BLaER1 (cell line): ENCODE data around the gene YKT6.
"Not testable (repeated sequence)": the region's sequence is repeated elsewhere in the genome, so short reads cannot be mapped to it uniquely, and the experiment has no call there.

Experiments
- H3K27ac ChIP-seq: shearing (Covaris generic); formaldehyde crosslinking; 2 replicates; pipeline ENCODE4 v1.8.1; 2022
- H3K27me3 ChIP-seq: shearing (Covaris generic); formaldehyde crosslinking; 2 replicates; pipeline ENCODE4 v1.8.1; 2022
- H3K36me3 ChIP-seq: shearing (Covaris generic); formaldehyde crosslinking; 2 replicates; pipeline ENCODE4 v1.8.1; 2022
- H3K4me1 ChIP-seq: shearing (Covaris generic); formaldehyde crosslinking; 2 replicates; pipeline ENCODE4 v1.8.1; 2022
- H3K4me2 ChIP-seq: shearing (Covaris generic); formaldehyde crosslinking; 2 replicates; pipeline ENCODE4 v1.8.1; 2022
- H3K4me3 ChIP-seq: shearing (Covaris generic); formaldehyde crosslinking; 2 replicates; pipeline ENCODE4 v1.8.1; 2022
- H3K9ac ChIP-seq: shearing (Covaris generic); formaldehyde crosslinking; 2 replicates; pipeline ENCODE4 v1.8.1; 2022
- H3K9me3 ChIP-seq: shearing (Covaris generic); formaldehyde crosslinking; 2 replicates; pipeline ENCODE4 v1.8.1; 2022
- H4K20me1 ChIP-seq: shearing (Covaris generic); formaldehyde crosslinking; 2 replicates; pipeline ENCODE4 v1.8.1; 2022
- Cebpa-rat ChIP-seq: shearing (Covaris generic); IDR thresholded peaks from 2 replicates; pipeline ENCODE4 v1.8.1; 2022

Gene YKT6

DNA sequence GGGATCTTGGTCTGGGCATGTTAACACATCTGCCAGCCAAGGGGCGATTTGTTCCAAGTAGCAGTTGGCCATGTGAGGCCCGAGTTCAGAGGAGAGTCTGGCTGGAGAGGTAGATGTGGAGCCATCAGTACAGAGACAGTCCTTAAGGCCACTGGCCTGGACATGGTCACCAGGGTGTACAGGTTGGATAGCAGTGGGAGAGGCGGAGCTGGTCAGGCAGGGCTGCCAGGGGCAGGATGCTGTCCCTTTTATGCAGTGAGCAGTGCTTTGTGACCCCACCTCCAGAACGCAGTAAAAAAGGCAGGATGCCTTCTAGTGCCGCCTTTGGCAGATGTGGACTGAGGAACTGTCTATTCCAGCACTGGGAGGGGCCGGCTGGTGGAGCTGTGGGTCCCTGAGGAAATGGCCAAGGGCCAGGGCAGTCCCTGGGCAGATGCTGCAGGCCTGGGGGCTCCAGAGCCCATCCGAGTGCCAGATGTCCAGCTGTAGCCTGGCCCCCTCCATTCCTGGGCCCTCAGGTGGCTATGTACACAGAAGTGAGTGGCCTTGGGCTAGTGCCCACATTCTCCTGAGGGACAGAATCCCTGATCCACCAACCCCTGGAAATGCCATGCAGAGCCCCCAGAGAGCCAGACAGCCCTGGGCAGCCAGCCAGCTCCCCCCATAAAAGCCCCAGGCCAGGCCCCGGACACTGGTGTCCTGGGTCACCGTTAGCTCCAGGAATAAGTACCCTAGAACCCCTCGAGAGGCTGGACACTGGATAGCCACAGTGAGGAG is 42.5 kb upstream of the YKT6 start:
- no peak for TF ChIP-seq Cebpa-rat
- H3K4me3 ChIP-seq: no peak overlapping the region
- H3K4me1 ChIP-seq: no peaks in the 10 kb centered on the region
- no peak overlapping the region for H3K27ac ChIP-seq
- no peaks in the 10 kb centered on the region for H4K20me1 ChIP-seq
- H3K27me3 ChIP-seq: no peaks in the 10 kb centered on the region
- no peaks in the 10 kb centered on the region for H3K9me3 ChIP-seq
- no peaks in the 10 kb centered on the region for H3K36me3 ChIP-seq
- H3K4me2 ChIP-seq: no peak overlapping the region
- no peak overlapping the region for H3K9ac ChIP-seq

- Histone ChIP-seq H3K36me3 (no peaks in the 10 kb centered on the region), H3K4me1 (no peaks in the 10 kb centered on the region), H3K4me2 (no peak overlapping the region), H3K27me3 (no peaks in the 10 kb centered on the region), H4K20me1 (no peaks in the 10 kb centered on the region), H3K4me3 (no peak overlapping the region), H3K9me3 (no peaks in the 10 kb centered on the region), H3K27ac (no peak overlapping the region), H3K9ac (no peak overlapping the region)
- TF ChIP-seq Cebpa-rat: no peak
These were observed 41.7 kb upstream of the YKT6 start for GRCh38 chr7:44158873-44159631.

- Histone ChIP-seq H3K27me3 (no peaks in the 10 kb centered on the region), H3K36me3 (no peaks in the 10 kb centered on the region), H3K4me2 (no peak overlapping the region), H3K9ac (no peak overlapping the region), H3K9me3 (peaks cover 7% of the 10 kb centered on the region; the same call in 1 of the 2 replicates), H3K4me3 (no peak overlapping the region), H4K20me1 (no peaks in the 10 kb centered on the region), H3K4me1 (no peaks in the 10 kb centered on the region), H3K27ac (no peak overlapping the region)
- no peak for TF ChIP-seq Cebpa-rat
These were observed 40.8 kb upstream of the YKT6 start for GRCh38 chr7:44159824-44160630.

DNA sequence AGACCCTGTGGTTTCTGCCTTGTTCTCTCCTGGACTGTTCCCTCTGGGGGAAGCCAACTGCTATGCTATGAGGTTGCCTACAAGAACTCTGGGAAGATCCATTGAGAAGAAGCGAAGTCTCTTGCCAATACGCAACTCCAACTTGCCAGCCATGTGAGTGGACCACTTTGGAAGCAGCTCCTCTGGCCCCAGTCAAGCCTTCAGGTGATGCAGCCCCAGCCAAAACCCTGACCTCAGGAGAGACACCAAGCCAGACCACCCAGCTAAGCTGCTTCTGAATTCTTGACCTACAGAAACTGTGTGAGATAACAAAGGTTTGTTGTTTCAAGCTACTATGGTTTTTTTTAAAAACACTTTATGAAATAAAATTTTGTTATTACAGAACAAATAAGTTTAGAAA is 39.4 kb upstream of the YKT6 start:
- TF ChIP-seq Cebpa-rat: no peak
- Histone ChIP-seq H3K9ac (no peak overlapping the region), H3K27ac (no peak overlapping the region), H3K4me3 (no peak overlapping the region), H3K4me1 (no peaks in the 10 kb centered on the region), H3K27me3 (no peaks in the 10 kb centered on the region), H3K9me3 (peaks cover 12% of the 10 kb centered on the region; the same call in 1 of the 2 replicates), H3K4me2 (no peak overlapping the region), H3K36me3 (no peaks in the 10 kb centered on the region), H4K20me1 (no peaks in the 10 kb centered on the region)

DNA sequence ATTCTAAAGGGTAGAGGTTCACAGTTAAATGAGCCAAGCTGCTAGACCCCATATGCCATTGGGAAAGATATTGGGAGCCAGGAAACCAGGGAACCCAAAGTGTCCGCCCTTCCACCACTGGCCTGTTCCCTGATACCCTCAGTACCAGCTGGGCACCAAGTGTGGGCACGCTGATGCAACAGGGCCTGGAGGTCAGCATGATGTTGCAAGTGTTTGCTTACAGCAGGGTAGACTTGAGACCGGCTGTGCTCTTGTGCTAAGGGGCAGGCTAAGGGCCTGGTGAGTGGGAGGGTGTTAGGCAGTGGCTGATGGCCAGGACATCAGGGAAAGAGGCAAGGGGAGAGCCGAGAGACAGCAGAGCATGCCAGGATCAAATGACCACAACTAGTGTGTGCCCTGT is 38.6 kb upstream of the YKT6 start:
- H3K36me3 ChIP-seq: no peaks in the 10 kb centered on the region
- H3K4me2 ChIP-seq: no peak overlapping the region
- TF ChIP-seq Cebpa-rat: no peak
- H3K27me3 ChIP-seq: no peaks in the 10 kb centered on the region
- no peak overlapping the region for H3K4me3 ChIP-seq
- no peaks in the 10 kb centered on the region for H4K20me1 ChIP-seq
- H3K4me1 ChIP-seq: 0 out of 2 replicates have a peak, but pooled peaks cover 2% of the 10 kb centered on the region
- no peak overlapping the region for H3K9ac ChIP-seq
- H3K9me3 ChIP-seq: peaks cover 12% of the 10 kb centered on the region; the same call in 1 of the 2 replicates
- H3K27ac ChIP-seq: no peak overlapping the region

- Histone ChIP-seq H3K4me1 (peaks cover 9% of the 10 kb centered on the region), H4K20me1 (no peaks in the 10 kb centered on the region), H3K4me2 (no peak overlapping the region), H3K9ac (no peak overlapping the region), H3K27ac (no peak overlapping the region), H3K4me3 (no peak overlapping the region), H3K9me3 (peaks cover 12% of the 10 kb centered on the region; the same call in 1 of the 2 replicates), H3K27me3 (no peaks in the 10 kb centered on the region), H3K36me3 (no peaks in the 10 kb centered on the region)
- no peak for TF ChIP-seq Cebpa-rat
These were observed 37.9 kb upstream of the YKT6 start for GRCh38 chr7:44162785-44163395.

GRCh38 chr7:44163591-44163990 is 37.2 kb upstream of the YKT6 start:
- Histone ChIP-seq H3K4me3 (no peak overlapping the region), H3K9me3 (peaks cover 12% of the 10 kb centered on the region; the same call in 1 of the 2 replicates), H3K27me3 (no peaks in the 10 kb centered on the region), H3K27ac (no peak overlapping the region), H3K36me3 (no peaks in the 10 kb centered on the region), H4K20me1 (no peaks in the 10 kb centered on the region), H3K9ac (no peak overlapping the region), H3K4me1 (peaks cover 16% of the 10 kb centered on the region), H3K4me2 (no peak overlapping the region)
- no peak for TF ChIP-seq Cebpa-rat

DNA sequence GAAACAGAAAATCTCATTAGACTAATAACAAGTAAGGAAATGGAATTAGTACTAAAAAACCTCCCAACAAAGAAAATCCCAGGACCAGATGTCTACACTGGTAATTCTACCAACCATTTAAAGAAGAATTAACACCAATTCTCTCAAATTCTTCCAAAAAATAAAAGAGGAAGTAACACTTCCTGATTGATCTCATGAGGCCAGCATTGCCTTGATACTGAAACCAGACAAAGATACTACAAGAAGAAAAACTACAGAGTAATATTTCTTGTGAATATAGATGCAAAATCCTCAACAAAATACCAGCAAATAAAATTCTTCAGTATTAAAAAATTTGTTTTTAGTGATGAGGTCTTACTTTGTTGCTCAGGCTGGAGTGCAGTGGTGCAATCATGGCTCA is 32.9 kb upstream of the YKT6 start:
- Histone ChIP-seq H3K27me3 (no peaks in the 10 kb centered on the region), H3K27ac (no peak overlapping the region), H3K36me3 (no peaks in the 10 kb centered on the region), H3K9me3 (peaks cover 23% of the 10 kb centered on the region), H3K4me1 (peaks cover 17% of the 10 kb centered on the region), H4K20me1 (no peaks in the 10 kb centered on the region), H3K4me2 (peak overlapping the region; percentile 40), H3K4me3 (no peak overlapping the region), H3K9ac (no peak overlapping the region)
- TF ChIP-seq Cebpa-rat: no peak

- H3K36me3 ChIP-seq, H4K20me1 ChIP-seq, H3K4me3 ChIP-seq, H3K27me3 ChIP-seq, H3K4me2 ChIP-seq, H3K9ac ChIP-seq, H3K27ac ChIP-seq: not testable (repeated sequence)
- H3K4me1 ChIP-seq: peaks cover 23% of the 10 kb centered on the region
- peaks cover 12% of the 10 kb centered on the region for H3K9me3 ChIP-seq
These were observed 28.9 kb upstream of the YKT6 start for GRCh38 chr7:44171901-44172300.
